SW480 (cell line): Measurements from ENCODE around the gene VDAC2.
"Not testable (repeated sequence)": the region's sequence is repeated elsewhere in the genome, so short reads cannot be mapped to it uniquely, and the experiment has no call there.

Experiments
- DNase-seq: peaks from one replicate; pipeline ENCODE4 v3.0.0-alpha.2; 2016; ENCODE audit warnings: low spot score

The VDAC2 gene

DNA sequence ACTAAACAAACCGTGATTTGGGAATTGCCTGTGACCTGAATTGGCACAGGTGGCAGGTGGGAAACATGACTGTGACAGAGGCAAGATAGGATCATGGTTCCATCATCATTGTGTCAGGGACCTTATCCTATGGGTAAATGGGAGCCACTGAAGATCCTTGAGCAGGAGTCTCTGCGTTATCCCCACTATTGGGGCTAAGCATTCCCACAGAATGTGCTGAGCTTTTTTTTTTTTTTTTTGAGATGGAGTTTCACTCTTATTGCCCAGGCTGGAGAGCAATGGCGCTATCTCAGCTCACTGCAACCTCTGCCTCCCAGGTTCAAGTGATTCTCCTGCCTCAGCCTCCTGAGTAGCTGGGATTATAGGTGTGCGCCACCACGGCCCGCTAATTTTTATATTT lies 10.6 kb upstream of the VDAC2 start:
- DNase-seq, result not testable (repeated sequence)

DNA sequence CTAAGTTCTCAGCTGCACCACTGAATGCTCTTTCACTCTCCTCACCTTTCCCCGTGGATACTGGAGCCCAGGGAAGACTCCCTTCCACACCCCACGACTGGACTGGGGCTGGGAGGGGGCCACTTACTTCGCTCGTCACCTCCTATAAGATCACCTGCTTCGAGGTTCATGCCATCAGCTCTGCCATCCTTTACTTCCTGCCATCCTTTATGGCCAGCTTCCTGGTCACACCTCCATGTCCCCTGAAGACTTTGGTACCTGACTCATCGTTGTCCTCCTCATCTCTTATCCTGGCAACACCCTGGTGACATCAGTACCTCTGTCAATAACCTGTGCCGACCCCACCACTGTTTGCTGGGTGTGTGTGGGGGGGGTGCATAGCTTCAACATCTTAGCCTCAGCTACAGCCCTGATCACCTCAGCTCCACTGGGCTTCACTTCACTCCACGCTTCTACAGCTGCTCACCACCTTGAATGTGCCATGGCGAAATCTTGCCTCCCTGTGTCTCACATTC lies 8.7 kb upstream of the VDAC2 start:
- peak; percentile 66 for DNase-seq

DNA sequence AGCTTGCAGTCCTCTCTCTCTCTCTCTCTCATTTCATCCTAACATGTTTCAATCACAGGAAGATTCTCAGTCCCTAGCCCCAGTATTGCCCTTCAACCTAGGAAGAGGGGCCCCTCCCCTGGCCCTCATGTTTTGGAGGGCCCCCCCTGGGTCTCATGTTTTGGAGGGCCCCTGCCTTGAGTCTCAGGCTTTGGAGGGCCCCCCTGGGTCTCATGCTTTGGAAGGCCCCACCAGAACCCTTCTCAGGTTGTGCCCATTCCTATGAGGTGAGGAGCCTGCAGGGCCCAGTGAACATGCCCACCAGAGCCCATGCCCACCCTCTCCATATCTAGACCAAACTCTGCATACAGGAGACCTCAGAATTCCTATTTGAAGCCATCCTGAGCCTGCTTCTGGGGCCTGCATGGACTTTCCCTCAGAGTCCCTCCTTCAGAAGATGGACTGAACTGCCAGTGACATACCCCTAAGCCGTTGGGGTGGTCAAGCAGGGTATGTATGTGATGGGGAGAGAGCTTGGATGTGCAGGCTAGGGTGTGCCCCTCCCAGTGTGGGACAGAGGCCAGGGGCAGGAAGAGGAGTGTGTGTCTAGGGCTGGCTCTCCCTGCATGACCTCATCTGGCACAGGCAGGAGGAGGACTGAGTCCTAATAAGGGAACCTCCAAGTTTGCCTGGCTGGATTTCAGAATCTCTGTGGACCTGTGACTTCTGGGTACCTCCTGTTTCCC lies 8.1 kb upstream of the VDAC2 start:
- DNase-seq, result no peak

DNA sequence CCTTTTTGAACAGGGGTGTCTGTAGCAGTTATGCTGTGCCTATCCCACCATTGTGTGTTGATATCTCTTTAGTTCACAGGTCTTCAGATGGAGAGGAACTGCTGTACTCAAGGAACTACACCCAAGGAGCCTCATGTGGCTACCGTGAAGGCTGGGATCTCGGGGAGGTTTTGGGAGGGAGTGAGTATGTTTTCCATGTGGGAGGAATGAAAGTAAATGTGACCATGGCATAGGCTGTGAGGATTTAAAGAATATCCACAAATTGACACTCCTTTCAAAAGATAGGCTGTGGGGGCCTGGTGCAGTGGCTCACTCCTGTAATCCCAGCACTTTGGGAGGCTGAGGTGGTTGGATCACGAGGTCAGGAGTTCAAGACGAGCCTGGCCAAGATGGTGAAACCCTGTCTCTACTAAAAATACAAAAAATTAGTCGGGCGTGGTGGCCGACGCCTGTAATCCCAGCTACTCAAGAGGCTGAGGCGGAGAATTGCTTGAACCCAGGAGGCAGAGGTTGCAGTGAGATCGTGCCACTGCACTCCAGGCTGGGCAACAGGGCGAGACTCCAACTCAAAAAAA lies 7.5 kb upstream of the VDAC2 start:
- DNase-seq, result not testable (repeated sequence)

DNA sequence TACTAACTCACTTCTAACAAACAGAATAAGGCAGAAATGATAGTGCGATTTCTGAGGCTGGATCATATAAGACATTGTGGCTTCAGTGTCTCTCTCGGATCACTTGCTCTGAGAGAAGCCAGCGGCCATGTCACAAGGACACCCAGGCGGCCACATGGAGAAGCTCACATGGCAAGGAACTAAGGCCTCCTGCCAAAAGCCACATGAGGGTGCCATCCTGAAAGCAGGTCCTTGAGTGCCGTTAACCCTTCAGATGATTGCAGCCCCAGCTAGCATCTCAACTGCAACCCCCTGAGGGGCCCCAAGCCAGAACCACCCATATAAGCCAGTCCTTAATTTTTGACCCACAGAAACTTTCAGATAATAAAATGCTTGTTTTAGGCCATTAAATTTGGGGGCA lies 6.9 kb upstream of the VDAC2 start:
- DNase-seq, result no peak

DNA sequence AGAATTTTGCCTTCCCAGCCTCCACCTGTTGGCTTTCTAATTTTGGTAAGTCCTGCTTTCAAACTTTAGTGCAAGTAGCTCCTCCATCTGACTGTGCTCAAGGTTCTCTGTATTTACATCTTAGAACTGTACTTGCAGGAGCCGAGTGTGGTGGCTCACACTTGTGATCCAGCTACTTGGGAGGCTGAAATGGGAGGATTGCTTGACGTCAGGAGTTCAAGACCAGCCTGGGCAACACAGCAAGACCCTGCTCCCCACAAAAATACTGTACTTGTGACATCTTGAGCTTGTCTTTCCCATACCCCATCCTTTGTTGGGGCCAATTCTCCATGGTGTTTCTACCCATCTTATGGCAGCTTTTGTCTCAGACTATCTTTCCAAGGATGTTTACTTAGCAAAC lies 4.7 kb upstream of the VDAC2 start:
- no peak for DNase-seq

DNA sequence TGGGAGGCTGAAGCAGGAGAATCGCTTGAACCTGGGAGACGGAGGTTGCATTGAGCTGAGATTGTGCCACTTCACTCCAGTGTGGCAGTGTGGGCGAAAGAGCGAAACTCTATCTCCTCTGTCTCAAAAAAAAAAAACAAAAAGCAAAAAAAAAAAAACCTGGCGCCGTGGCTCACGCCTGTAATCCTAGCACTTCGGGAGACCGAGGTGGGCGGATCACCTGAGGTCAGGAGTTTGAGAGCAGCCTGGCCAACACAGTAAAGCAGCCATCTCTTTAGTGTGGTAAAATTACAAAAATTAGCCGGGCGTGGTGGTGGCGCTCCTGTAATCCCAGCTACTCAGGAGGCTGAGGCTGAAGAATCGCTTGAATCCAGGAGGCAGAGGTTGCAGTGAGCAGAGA lies 4.0 kb upstream of the VDAC2 start:
- not testable (repeated sequence) for DNase-seq

DNA sequence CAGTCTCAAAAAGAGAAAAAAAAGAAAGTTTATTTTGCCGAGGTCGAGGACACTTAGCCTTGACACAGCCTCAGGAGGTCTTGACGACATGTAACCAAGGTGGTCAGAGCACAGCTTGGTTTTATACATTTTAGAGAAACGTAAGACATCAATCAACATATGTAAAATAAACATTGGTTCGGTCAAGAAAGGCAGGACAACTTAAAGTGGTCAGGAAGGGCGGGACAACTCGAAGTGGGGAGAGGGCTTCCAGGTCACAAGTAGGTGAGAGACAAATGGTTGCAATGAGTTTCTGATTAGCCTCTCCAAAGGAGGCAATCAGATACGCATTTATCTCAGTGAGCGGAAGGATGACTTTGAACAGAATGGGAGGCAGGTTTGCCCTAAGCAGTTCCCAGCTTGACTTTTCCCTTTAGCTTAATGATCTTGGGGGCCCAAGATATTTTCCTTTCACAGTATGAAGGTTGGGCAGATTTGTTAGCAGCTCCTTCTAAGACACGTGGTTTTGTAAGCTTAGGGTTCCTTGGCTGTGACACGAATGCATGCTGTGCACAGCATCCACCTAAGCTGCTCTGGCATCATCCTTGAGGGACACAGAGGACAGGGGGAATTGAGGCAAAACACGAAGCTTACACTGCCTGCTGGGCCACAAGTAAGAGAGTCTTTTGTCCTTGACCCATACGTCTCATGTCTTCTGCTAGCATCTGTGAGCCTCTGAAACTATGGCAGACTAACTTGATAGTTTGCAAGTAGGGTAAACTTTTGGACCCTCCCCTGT lies 3.3 kb upstream of the VDAC2 start:
- DNase-seq, result no peak

DNA sequence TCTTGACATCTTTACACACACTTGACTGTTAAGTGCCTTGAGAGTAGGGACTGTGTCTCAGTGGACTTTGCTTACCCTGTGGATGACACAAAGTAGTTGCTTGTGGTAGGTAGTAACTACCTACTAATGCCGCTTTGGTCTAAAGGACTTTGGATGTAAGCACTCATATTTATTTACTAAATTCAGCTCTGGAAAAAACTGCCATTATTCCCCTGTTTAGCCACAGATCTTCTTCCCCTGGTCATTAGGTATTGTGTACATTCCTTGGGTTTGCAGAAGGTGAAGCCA lies 2.8 kb upstream of the VDAC2 start:
- DNase-seq, result no peak

DNA sequence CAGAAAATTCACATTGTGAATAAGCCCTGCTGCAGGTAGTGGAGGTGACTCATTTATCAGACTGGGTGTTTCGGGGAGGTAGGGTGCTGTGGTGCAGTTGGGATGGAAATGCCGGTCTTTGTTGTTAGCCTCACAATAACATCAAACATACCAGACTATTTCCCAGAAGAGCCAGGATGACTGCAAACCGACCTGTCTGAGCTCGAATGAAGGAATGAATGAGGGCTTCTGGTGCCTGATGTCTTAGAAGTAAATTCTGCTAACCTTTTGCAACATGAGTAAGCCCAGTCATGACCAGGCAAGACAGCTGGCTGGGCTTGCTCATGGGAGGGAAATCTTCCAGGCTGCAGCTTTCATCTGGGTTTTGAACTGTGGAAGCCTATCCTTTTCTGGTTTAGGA lies 2.4 kb upstream of the VDAC2 start:
- no peak for DNase-seq

DNA sequence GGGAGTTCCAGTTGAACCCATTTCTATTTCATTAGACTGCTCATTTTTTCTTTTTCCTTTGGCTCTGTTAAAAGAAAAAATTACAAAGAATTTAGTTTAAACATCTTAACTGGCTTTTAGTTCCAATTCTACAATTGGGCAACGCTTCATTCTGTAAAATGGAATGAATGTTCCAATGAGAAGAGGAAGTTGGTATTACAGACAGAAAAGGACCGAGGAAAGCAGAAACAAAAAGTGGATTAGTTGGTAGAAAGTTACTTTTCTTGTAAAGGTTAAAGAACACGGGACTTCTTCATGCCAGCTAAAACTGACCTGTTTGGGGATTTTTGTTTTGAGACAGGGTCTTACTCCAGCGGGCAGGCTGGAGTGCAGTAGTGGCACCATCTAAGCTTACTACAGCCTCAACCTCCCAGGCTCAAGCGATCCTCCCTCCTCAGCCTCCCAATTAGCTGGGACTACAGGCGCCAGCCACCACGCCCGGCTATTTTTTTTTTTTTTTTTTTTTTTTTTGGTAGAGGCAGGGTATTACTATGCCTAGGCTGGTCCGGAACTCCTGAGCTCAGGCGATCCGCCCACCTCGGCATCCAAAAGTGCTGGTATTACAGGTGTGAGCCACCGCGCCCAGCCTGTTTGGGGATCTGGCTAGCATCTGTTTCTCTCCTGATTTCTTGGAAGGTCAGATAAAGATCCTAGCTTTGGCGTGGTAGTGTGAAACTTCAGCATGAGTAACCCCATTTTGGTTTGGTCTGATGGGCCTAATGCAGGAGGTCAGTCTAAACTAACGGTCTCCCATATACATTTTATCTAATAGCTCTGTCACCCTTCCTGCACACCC lies 1.3 kb upstream of the VDAC2 start:
- DNase-seq, result no peak

DNA sequence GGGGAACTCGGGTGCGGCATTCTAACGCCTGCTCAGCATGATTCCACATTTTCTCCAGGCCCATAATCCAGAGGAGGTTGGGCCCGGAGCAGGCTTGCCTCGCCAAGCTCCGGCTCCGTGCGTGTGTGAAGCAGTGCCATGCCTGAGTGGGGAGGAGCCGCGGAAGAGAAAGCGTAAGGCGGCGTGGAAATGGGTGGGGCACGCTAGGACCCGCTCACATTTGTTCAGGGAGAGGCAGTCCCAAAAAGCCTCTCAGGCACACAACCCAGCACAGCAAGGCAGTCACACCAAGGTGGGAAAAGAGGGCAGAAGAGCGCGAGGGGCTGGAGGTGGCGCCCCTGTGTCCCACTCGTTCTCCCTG lies 695 bp upstream of the VDAC2 start:
- peak; percentile 72 for DNase-seq

DNA sequence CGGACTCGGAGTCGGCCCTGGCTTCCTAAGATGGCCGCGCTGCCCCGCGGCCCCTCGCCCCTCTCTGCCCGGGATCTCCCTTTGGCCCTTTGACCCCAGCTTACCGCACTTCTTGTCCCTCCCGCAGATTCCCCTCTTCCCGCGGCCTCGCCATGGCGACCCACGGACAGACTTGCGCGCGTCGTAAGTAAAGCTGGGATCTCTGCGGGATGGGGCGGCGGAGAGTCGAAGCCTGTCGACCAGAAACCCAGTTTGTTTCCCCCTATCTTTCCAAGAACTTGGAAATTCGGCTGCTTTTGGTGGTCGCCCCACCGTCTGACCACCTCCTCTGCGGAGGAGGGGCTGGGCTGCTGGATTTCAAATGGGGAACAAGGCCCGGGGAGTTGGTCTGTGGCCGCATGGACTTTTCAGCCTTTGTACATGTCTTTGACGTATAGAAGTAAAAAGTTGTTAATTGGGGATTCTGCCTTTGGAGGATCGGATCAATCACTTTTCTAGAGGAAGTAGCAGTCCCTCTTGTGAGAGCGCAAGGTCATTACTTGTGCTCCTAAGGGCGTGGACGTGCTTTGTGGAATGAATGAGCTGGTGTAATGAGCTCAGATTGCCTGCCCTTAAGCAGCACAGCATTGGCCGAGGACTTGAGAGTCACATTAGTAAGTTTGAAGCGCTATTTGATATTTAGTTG lies 553 bp downstream of the VDAC2 start:
- DNase-seq, result peak; percentile 43

DNA sequence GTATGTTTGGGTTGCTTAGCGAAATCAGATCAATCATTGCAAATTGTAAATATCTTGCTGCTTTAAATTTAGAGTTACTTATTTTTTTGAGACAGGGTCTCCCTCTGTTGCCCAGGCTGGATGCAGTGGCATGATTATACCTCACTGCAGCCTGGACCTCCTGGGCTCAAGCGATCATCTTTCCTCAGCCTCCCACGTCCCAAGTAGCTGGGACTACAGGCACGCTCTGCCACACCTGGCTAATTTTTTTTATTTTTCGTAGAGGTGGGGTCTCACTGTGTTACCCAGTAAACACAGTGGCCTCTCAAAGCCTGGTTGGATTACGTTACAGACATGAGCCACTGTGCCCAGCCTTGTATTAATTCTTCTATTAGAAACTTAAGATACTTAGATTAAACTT lies 1.7 kb downstream of the VDAC2 start:
- no peak for DNase-seq

DNA sequence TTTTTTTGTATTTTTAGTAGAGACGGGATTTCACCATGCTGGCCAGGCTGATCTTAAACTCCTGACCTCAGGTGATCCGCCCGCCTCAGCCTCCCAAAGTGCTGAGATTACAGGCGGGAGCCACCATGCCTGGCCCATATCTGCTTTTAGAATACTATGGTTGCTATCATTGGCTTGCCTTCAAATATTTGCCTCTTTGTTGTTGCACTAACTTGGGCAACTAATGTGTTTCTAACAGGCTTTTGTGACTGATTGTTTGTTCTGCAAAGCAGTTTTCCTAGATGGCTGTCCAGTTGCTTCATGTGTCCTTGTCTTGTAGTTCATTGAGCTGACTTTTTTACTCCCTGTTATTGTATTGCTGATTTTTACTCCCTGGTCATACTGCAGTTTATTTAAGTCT lies 9.7 kb downstream of the VDAC2 start:
- no peak for DNase-seq

DNA sequence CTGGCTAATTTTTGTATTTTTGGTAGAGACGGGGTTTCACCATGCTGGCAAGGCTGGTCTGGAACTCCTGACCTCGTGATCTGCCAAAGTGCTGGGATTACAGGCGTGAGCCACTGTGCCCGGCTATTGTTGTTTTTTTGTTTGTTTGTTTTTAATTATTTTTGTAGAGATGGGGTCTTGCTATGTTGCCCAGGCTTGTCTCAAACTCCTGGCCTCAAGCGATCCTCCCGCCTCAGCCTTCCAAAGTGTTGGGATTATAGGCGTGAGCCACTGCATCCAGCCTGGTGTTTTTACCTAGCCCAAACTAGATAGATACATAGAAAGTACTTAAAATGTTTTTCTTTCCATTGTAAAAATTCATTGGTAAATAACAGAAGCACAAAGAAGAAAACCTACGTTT lies 10.9 kb downstream of the VDAC2 start:
- DNase-seq, result not testable (repeated sequence)

DNA sequence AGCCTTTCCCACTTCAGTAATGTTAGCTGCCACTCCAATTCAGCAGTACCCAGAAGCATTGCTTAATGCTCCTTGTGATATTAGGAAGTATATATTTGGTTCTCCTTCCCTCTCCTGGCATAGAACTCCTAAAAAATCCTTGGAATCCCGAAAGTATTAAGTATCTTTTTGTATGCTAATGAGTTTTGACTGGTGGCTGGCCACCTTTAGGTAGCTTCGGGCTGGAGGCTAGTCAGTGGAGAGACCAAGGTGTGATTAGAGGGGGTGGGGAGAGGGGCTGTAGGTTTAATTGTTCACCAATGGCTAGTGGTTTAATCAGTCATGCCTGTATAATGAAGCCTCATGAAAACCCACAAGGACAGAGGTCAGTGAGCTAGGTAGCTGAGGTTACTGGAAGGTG lies 12.9 kb downstream of the VDAC2 start:
- DNase-seq, result no peak

DNA sequence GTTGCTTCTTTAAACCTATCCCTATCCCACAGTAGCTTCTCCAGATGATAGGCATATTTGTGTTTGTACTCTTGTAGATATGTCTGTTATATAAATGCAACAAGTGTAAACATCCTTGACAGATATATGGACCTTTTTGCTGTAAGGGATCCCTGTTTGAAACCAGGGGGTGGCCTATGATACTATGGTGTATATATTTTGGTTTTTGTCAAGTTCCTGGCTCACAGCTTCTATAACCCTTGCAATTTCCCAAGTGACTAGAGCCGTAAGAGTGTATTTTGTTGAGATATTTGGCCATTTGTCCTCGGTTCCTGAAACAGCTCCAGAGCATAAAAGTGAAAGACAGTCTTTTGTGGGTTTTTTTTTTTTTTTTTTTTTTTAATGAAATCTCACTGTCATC lies 15.5 kb downstream of the VDAC2 start:
- no peak for DNase-seq

DNA sequence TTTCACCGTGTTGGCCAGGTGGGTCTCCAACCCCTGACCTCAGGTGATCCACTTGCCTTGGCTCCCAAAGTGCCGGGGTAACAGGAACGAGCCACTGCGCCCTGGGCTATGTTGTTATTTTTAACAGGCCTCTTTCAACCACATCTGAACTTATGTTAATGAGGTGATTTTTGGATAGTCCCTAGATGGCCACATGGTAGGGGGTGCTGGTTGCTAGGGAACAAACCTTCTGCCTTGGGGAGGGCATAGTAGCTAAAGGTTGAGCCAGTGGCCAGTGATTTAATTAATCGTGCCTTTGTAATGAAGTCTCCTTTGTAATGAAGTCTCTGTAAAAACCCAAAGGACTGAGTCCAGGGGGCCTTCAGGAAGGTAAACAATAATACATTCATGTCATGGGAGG lies 16.1 kb downstream of the VDAC2 start:
- no peak for DNase-seq

DNA sequence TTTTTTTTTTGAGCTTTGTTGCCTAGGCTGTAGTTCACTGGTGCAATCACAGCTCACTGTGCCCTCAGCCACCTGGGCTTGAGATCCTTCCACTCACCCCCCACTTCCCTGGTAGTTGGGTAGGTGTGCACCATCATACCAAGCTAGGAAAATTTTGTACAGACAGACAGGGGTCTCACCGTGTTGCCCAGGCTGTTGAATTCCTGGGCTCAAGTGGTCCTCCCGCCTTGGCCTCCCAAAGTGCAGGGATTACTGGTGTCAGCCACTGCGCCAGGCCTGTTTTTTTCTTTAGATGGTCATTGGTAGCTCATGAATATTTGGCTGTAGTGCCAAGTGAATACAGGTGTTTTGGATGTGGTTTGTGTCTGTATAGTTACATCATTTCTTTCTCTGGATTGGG lies 17.7 kb downstream of the VDAC2 start:
- no peak for DNase-seq

DNA sequence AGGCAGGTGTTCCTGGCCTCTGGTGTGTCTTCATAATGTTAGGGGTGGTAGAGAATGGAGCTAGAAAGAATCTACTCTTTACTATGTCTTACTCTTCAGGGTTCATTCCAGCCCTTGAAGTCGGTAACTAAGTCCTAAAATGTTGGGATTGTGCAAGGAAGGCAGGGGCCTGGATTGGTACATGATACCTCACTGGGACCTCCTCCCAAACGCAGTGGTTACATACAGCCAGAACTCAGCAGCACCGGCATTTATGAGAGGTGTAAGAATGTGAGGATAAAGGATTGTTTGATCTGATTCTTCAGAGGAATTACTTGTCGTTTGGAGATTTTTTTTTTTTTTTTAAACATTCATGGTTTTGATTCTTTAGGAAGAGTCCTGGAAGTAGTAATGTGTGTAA lies 18.2 kb downstream of the VDAC2 start:
- no peak for DNase-seq

DNA sequence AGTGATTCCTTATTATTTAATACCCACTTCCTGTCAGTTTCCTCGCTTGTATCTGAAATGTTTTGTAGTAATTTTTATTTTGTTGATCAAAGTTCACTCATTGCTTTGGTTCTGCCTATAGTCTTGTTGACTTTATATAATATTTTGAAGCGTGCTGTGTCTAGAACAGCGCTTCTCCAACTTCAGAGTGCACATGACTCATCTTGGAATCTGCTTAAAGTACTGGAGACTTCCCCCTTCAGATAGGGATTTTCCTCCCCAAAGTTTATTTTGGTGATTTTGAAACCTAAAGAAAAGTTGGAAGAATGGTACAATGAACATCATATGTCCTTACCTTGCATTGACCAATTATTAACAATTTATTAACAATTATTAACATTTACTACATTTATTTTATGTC lies 19.4 kb downstream of the VDAC2 start:
- no peak for DNase-seq
